Upper lobe of left lung (tissue), 4 donors: ENCODE data around the gene ELL2.

Experiments used
- POLR2AphosphoS5 ChIP-seq, 2 donors: sonication (generic); formaldehyde crosslinking; IDR thresholded peaks; one replicate each; pipeline ENCODE4 v1.5.1; 2017; ENCODE audit warnings: antibody characterized with exemption in 2 of 2
- TF ChIP-seq, protein P1 (sequence below), 6 experiments: fragments of 450-650 bp in 4 of 6; fragments of 200-600 bp in 2 of 6; sonication (generic) in 2 of 6; IDR thresholded peaks; one replicate each; pipeline ENCODE4 v1.5.1; 2016 to 2019; ENCODE audit warnings: antibody characterized with exemption in 6 of 6

DNA sequence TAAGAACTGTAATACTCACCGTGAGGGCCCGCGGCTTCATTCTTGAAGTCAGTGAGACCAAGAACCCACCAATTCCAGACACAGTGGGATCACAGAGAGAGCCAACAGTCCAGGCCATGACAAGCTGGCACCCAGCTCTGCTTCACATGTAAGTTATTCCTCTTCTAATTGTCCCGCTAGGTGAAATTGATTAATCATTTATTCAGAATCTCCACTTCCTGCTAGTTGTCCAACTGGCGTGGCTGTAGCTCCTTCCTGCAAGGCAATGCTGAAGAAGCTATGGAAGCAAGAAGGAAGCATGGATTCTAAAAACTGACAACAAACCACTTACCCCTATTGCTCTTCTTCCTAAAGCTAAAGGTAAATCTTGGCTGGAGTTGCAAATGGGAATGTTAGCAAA, 109.1 kb downstream of the ELL2 start:
- TF ChIP-seq, protein P1, sequence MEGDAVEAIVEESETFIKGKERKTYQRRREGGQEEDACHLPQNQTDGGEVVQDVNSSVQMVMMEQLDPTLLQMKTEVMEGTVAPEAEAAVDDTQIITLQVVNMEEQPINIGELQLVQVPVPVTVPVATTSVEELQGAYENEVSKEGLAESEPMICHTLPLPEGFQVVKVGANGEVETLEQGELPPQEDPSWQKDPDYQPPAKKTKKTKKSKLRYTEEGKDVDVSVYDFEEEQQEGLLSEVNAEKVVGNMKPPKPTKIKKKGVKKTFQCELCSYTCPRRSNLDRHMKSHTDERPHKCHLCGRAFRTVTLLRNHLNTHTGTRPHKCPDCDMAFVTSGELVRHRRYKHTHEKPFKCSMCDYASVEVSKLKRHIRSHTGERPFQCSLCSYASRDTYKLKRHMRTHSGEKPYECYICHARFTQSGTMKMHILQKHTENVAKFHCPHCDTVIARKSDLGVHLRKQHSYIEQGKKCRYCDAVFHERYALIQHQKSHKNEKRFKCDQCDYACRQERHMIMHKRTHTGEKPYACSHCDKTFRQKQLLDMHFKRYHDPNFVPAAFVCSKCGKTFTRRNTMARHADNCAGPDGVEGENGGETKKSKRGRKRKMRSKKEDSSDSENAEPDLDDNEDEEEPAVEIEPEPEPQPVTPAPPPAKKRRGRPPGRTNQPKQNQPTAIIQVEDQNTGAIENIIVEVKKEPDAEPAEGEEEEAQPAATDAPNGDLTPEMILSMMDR (IDR thresholded peaks at IDR 0.05) = no peak
- no peak for TF ChIP-seq POLR2AphosphoS5 (IDR thresholded peaks at IDR 0.05)
